Activated T-helper 9 cell treated with anti-CD3 and anti-CD28 coated beads, Interleukin-2, amount 50 U/mL, for 16 hours (primary cell): ENCODE measurements around the gene IPO11.
"Not testable (repeated sequence)": the region's sequence is repeated elsewhere in the genome, so short reads cannot be mapped to it uniquely, and the experiment has no call there.

Experiments used
- DNase-seq: peaks from one replicate; pipeline ENCODE4 v3.0.0-alpha.2; 2020; ENCODE audit warnings: low read depth

IPO11 gene

GRCh38 chr5:62603934-62604333, 191.4 kb downstream of the IPO11 start:
- DNase-seq, result no peak

GRCh38 chr5:62605638-62606037, 193.1 kb downstream of the IPO11 start:
- no peak for DNase-seq

- no peak for DNase-seq
Measured at GRCh38 chr5:62606878-62607277, 194.3 kb downstream of the IPO11 start.

- no peak for DNase-seq
Measured at GRCh38 chr5:62607615-62608014, 195.1 kb downstream of the IPO11 start.

GRCh38 chr5:62608529-62609511, 196.3 kb downstream of the IPO11 start:
- no peak for DNase-seq

GRCh38 chr5:62614355-62614754, 201.8 kb downstream of the IPO11 start:
- no peak for DNase-seq

- no peak for DNase-seq
Measured at GRCh38 chr5:62616615-62617277, 204.2 kb downstream of the IPO11 start.

GRCh38 chr5:62617943-62618342, 205.4 kb downstream of the IPO11 start:
- DNase-seq, result no peak

- DNase-seq, result no peak
Measured at GRCh38 chr5:62620761-62621160, 208.2 kb downstream of the IPO11 start.

GRCh38 chr5:62621280-62621679, 208.7 kb downstream of the IPO11 start:
- DNase-seq, result no peak

GRCh38 chr5:62623271-62623670, 210.7 kb downstream of the IPO11 start:
- DNase-seq, result no peak

- DNase-seq, result not testable (repeated sequence)
Measured at GRCh38 chr5:62624436-62624835, 211.9 kb downstream of the IPO11 start.

GRCh38 chr5:62626534-62626933, 214.0 kb downstream of the IPO11 start:
- DNase-seq, result no peak

- DNase-seq, result no peak
Measured at GRCh38 chr5:62627121-62627520, 214.6 kb downstream of the IPO11 start.

- no peak for DNase-seq
Measured at GRCh38 chr5:62627901-62628300, 215.3 kb downstream of the IPO11 start.

- DNase-seq, result no peak
Measured at GRCh38 chr5:62631909-62632580, 219.5 kb downstream of the IPO11 start.

- no peak for DNase-seq
Measured at GRCh38 chr5:62633243-62633642, 220.7 kb downstream of the IPO11 start.

- no peak for DNase-seq
Measured at GRCh38 chr5:62640446-62640845, 227.9 kb downstream of the IPO11 start.

- no peak for DNase-seq
Measured at GRCh38 chr5:62642468-62642867, 229.9 kb downstream of the IPO11 start.

GRCh38 chr5:62643556-62644451, 231.2 kb downstream of the IPO11 start:
- DNase-seq, result no peak

GRCh38 chr5:62645223-62645622, 232.7 kb downstream of the IPO11 start:
- no peak for DNase-seq

- DNase-seq, result no peak
Measured at GRCh38 chr5:62647241-62647640, 234.7 kb downstream of the IPO11 start.
